Measurements from ENCODE around the gene GABPB1. TPM values are rescaled to one million over a fixed set of nuclear protein-coding genes. Genes with fewer than 3 reads are reported as not detected.
A peak's percentile ranks its signal among the peaks of the same experiment; 100 is the strongest.

Gene GABPB1
- total and polyA plus RNA-seq, 2 of the 13 experiments (the other 11 are each of a cell fraction or from before 2014, with no cell fraction given): 17.5 to 39.5 TPM

- TF ChIP-seq ZSCAN5A (CRISPR knock-in tag; IDR thresholded peaks at IDR 0.05; ENCODE audit: borderline replicate concordance): no peak
- no peak for TF ChIP-seq ZNF792 (CRISPR knock-in tag; IDR thresholded peaks at IDR 0.05)
- TF ChIP-seq AHR (CRISPR knock-in tag; IDR thresholded peaks at IDR 0.05): no peak
- no peak for TF ChIP-seq SMC3 (IDR thresholded peaks at IDR 0.05; ENCODE audit: low read length)
- TF ChIP-seq SNRNP70 (IDR thresholded peaks at IDR 0.05; ENCODE audit: low read depth, low read length): no peak
- TF ChIP-seq ZBED4 (CRISPR knock-in tag; IDR thresholded peaks at IDR 0.05; ENCODE audit: borderline replicate concordance): no peak
- no peak for TF ChIP-seq NFRKB (IDR thresholded peaks at IDR 0.05)
- no peak for TF ChIP-seq JUND (CRISPR knock-in tag; IDR thresholded peaks at IDR 0.05)
- no peak for TF ChIP-seq THAP7 (CRISPR knock-in tag; IDR thresholded peaks at IDR 0.05)
- TF ChIP-seq, protein P1, sequence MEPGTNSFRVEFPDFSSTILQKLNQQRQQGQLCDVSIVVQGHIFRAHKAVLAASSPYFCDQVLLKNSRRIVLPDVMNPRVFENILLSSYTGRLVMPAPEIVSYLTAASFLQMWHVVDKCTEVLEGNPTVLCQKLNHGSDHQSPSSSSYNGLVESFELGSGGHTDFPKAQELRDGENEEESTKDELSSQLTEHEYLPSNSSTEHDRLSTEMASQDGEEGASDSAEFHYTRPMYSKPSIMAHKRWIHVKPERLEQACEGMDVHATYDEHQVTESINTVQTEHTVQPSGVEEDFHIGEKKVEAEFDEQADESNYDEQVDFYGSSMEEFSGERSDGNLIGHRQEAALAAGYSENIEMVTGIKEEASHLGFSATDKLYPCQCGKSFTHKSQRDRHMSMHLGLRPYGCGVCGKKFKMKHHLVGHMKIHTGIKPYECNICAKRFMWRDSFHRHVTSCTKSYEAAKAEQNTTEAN (CRISPR knock-in tag; conservative IDR thresholded peaks at IDR 0.05): peak; percentile 53; the same call in 1 of the 2 replicates
- TF ChIP-seq E2F2 (CRISPR knock-in tag; IDR thresholded peaks at IDR 0.05; ENCODE audit: borderline replicate concordance): no peak
- TF ChIP-seq, protein P2, sequence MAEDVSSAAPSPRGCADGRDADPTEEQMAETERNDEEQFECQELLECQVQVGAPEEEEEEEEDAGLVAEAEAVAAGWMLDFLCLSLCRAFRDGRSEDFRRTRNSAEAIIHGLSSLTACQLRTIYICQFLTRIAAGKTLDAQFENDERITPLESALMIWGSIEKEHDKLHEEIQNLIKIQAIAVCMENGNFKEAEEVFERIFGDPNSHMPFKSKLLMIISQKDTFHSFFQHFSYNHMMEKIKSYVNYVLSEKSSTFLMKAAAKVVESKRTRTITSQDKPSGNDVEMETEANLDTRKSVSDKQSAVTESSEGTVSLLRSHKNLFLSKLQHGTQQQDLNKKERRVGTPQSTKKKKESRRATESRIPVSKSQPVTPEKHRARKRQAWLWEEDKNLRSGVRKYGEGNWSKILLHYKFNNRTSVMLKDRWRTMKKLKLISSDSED (CRISPR knock-in tag; IDR thresholded peaks at IDR 0.05): no peak
- TF ChIP-seq, protein P3, sequence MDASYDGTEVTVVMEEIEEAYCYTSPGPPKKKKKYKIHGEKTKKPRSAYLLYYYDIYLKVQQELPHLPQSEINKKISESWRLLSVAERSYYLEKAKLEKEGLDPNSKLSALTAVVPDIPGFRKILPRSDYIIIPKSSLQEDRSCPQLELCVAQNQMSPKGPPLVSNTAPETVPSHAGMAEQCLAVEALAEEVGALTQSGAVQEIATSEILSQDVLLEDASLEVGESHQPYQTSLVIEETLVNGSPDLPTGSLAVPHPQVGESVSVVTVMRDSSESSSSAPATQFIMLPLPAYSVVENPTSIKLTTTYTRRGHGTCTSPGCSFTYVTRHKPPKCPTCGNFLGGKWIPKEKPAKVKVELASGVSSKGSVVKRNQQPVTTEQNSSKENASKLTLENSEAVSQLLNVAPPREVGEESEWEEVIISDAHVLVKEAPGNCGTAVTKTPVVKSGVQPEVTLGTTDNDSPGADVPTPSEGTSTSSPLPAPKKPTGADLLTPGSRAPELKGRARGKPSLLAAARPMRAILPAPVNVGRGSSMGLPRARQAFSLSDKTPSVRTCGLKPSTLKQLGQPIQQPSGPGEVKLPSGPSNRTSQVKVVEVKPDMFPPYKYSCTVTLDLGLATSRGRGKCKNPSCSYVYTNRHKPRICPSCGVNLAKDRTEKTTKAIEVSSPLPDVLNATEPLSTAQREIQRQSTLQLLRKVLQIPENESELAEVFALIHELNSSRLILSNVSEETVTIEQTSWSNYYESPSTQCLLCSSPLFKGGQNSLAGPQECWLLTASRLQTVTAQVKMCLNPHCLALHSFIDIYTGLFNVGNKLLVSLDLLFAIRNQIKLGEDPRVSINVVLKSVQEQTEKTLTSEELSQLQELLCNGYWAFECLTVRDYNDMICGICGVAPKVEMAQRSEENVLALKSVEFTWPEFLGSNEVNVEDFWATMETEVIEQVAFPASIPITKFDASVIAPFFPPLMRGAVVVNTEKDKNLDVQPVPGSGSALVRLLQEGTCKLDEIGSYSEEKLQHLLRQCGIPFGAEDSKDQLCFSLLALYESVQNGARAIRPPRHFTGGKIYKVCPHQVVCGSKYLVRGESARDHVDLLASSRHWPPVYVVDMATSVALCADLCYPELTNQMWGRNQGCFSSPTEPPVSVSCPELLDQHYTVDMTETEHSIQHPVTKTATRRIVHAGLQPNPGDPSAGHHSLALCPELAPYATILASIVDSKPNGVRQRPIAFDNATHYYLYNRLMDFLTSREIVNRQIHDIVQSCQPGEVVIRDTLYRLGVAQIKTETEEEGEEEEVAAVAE (CRISPR knock-in tag; IDR thresholded peaks at IDR 0.05; ENCODE audit: borderline replicate concordance): 0 out of 2 replicates have a peak, but pooled peaks have one; percentile 48
Observed at GRCh38 chr15:50353975-50354837, 792 bp downstream of the GABPB1 start (continued).

Measured in HepG2 (cell line).